Measurements from ENCODE around the gene CYP21A2. TPM values are rescaled to one million over a fixed set of nuclear protein-coding genes. Genes with fewer than 3 reads are reported as not detected.
"Not testable (repeated sequence)": the region's sequence is repeated elsewhere in the genome, so short reads cannot be mapped to it uniquely, and the experiment has no call there.

The CYP21A2 gene
- polyA plus RNA-seq, 5 donors = 0.26 to 1.2 (median 0.87) TPM

- DNase-seq = not testable (repeated sequence)
Observed at GRCh38 chr6:32029553-32029952, 8.7 kb upstream of the CYP21A2 start.

- not testable (repeated sequence) for DNase-seq
Observed at GRCh38 chr6:32035283-32036013, 2.8 kb upstream of the CYP21A2 start.

- DNase-seq = not testable (repeated sequence)
Observed at GRCh38 chr6:32037136-32037535, 1.1 kb upstream of the CYP21A2 start.

GRCh38 chr6:32038878-32039277, 663 bp downstream of the CYP21A2 start:
- DNase-seq = not testable (repeated sequence)

GRCh38 chr6:32039321-32040274, 1.4 kb downstream of the CYP21A2 start:
- not testable (repeated sequence) for DNase-seq

GRCh38 chr6:32040299-32041049, 2.3 kb downstream of the CYP21A2 start:
- DNase-seq = not testable (repeated sequence)

GRCh38 chr6:32041050-32041321, 2.8 kb downstream of the CYP21A2 start:
- DNase-seq = not testable (repeated sequence)

- not testable (repeated sequence) for DNase-seq
Observed at GRCh38 chr6:32041385-32041784, 3.2 kb downstream of the CYP21A2 start.

GRCh38 chr6:32042276-32042675, 4.1 kb downstream of the CYP21A2 start:
- not testable (repeated sequence) for DNase-seq

- not testable (repeated sequence) for DNase-seq
Observed at GRCh38 chr6:32043589-32044380, 5.6 kb downstream of the CYP21A2 start.

GRCh38 chr6:32044916-32045315, 6.7 kb downstream of the CYP21A2 start:
- not testable (repeated sequence) for DNase-seq

- peak; percentile 10 to 17 for DNase-seq
Observed at GRCh38 chr6:32045811-32046449, 7.7 kb downstream of the CYP21A2 start.

GRCh38 chr6:32046450-32047083, 8.4 kb downstream of the CYP21A2 start:
- peak; percentile 43 to 66 for DNase-seq

GRCh38 chr6:32047084-32047478, 8.9 kb downstream of the CYP21A2 start:
- DNase-seq = peak in 1 of 2 donors; percentile 15

- DNase-seq = no peak
Observed at GRCh38 chr6:32047539-32047854, 9.3 kb downstream of the CYP21A2 start.

- DNase-seq = peak in 1 of 2 donors; percentile 34
Observed at GRCh38 chr6:32047855-32048766, 9.9 kb downstream of the CYP21A2 start.

- DNase-seq = not testable (repeated sequence)
Observed at GRCh38 chr6:32049149-32049548, 10.9 kb downstream of the CYP21A2 start.

GRCh38 chr6:32049736-32050135, 11.5 kb downstream of the CYP21A2 start:
- not testable (repeated sequence) for DNase-seq

GRCh38 chr6:32050562-32050961, 12.3 kb downstream of the CYP21A2 start:
- no peak for DNase-seq
